B cell (primary cell): ENCODE measurements around the gene ACAN. TPM values are rescaled to one million over a fixed set of nuclear protein-coding genes. Genes with fewer than 3 reads are reported as not detected.

Experiments
- ATAC-seq: fragments of 200-7000 bp; cut with Tn5 transposase; one replicate; pipeline ENCODE4 v1.10.0; 2021; ENCODE audit warnings: low read depth, mild to moderate bottlenecking, moderate number of reproducible peaks, moderate library complexity
- CTCF ChIA-PET: fragments of 350-600 bp; sonication (Branson Sonifier 250); formaldehyde crosslinking; loops from one replicate; lab custom pipeline; 2021; ENCODE audit warnings: antibody characterized with exemption, inconsistent platforms; lab: Charles Lee
- POLR2A ChIA-PET: fragments of 350-600 bp; sonication (Branson Sonifier 250); formaldehyde crosslinking; loops from one replicate; lab custom pipeline; 2021; ENCODE audit warnings: antibody characterized with exemption; lab: Charles Lee
- DNase-seq: peaks from one replicate; pipeline ENCODE4 v3.0.0; 2013
- H2AFZ ChIP-seq: 2 replicates; pipeline ENCODE4 v1.6.1; 2012; ENCODE audit warnings: mild to moderate bottlenecking, low read depth, low read length; ENCODE audit not compliant: insufficient read depth, poor library complexity, severe bottlenecking
- H3K27ac ChIP-seq, 2 donors: 1 replicate in 1 of 2; 2 replicates in 1 of 2; pipeline ENCODE4 v1.5.1; 2012 to 2013; ENCODE audit warnings: low read length in 2 of 2, mild to moderate bottlenecking in 2 of 2, moderate library complexity in 1 of 2
- H3K27me3 ChIP-seq, 4 experiments: fragments of 200-600 bp in 1 of 4; sonication (generic) in 1 of 4; replicated peaks in 1 of 4; 1 replicate in 2 of 4; 2 replicates in 2 of 4; pipeline versions ENCODE4 v1.6.1 to v1.7.0; 2013 to 2016; ENCODE audit warnings: low read length in 3 of 4, mild to moderate bottlenecking in 2 of 4, mixed read lengths in 1 of 4, moderate library complexity in 1 of 4; ENCODE audit not compliant: insufficient read depth in 4 of 4, control insufficient read depth in 3 of 4; ENCODE audit errors: control extremely low read depth in 1 of 4
- H3K36me3 ChIP-seq, 2 experiments: replicated peaks in 1 of 2; 1 replicate in 1 of 2; 2 replicates in 1 of 2; pipeline versions ENCODE4 v1.6.1 to v1.7.1; 2013; ENCODE audit warnings: low read length in 1 of 2; ENCODE audit not compliant: insufficient read depth in 2 of 2, control insufficient read depth in 1 of 2; ENCODE audit errors: control extremely low read depth in 1 of 2, extremely low read depth in 1 of 2
- H3K4me1 ChIP-seq, 2 donors: fragments of 200-600 bp in 1 of 2; sonication (generic) in 1 of 2; 1 replicate in 1 of 2; 2 replicates in 1 of 2; pipeline versions ENCODE4 v1.5.1 to v1.6.1; 2013 to 2017; ENCODE audit warnings: low read length in 2 of 2; ENCODE audit not compliant: control insufficient read depth in 2 of 2, insufficient read depth in 2 of 2
- H3K4me2 ChIP-seq: replicated peaks from 2 replicates; pipeline ENCODE3; 2012; ENCODE audit warnings: mild to moderate bottlenecking, low read depth, low read length; ENCODE audit not compliant: poor library complexity, severe bottlenecking
- H3K4me3 ChIP-seq, 5 experiments: fragments of 200-600 bp in 1 of 5; sonication (generic) in 1 of 5; 1 replicate in 3 of 5; 2 replicates in 2 of 5; pipeline versions ENCODE4 v1.5.1 to v1.7.0; 2011 to 2016; ENCODE audit warnings: low read length in 4 of 5, mild to moderate bottlenecking in 4 of 5, low read depth in 2 of 5, control low read depth in 1 of 5, moderate library complexity in 1 of 5; ENCODE audit not compliant: insufficient read depth in 1 of 5; ENCODE audit errors: control extremely low read depth in 1 of 5, extremely low read depth in 1 of 5
- H3K79me2 ChIP-seq: fragments of 200-600 bp; sonication (generic); one replicate; pipeline ENCODE4 v1.6.0; 2016; ENCODE audit warnings: low read length; ENCODE audit not compliant: control insufficient read depth, insufficient read depth
- H3K9ac ChIP-seq: fragments of 200-600 bp; sonication (generic); 2 replicates; pipeline ENCODE4 v1.6.1; 2017; ENCODE audit warnings: mild to moderate bottlenecking, low read length, moderate library complexity
- H3K9me3 ChIP-seq, 3 donors: one replicate each; pipeline versions ENCODE4 v1.6.1 to v1.7.1; 2013; ENCODE audit warnings: low read length in 2 of 3; ENCODE audit not compliant: control insufficient read depth in 2 of 3, insufficient read depth in 1 of 3; ENCODE audit errors: control extremely low read depth in 1 of 3
- H4K20me1 ChIP-seq: 2 replicates; pipeline ENCODE4 v1.6.0; 2012; ENCODE audit warnings: mild to moderate bottlenecking, low read length; ENCODE audit not compliant: insufficient read depth, control insufficient read depth, poor library complexity, severe bottlenecking
- H3K27ac Mint-ChIP-seq: one replicate; pipeline ENCODE4 v1.8.0; 2021; ENCODE audit warnings: mixed read lengths
- H3K27me3 Mint-ChIP-seq: one replicate; pipeline ENCODE4 v1.8.0; 2021; ENCODE audit warnings: mixed read lengths
- H3K4me1 Mint-ChIP-seq: one replicate; pipeline ENCODE4 v1.8.0; 2021; ENCODE audit warnings: mixed read lengths
- H3K4me3 Mint-ChIP-seq: one replicate; pipeline ENCODE4 v1.8.0; 2021; ENCODE audit warnings: mixed read lengths
- H3K9me3 Mint-ChIP-seq: one replicate; pipeline ENCODE4 v1.8.0; 2022; ENCODE audit warnings: mixed read lengths; ENCODE audit not compliant: insufficient read depth
- CTCF ChIP-seq: fragments of 200-600 bp; IDR thresholded peaks from one replicate; pipeline ENCODE4 v1.8.0; 2022; ENCODE audit warnings: antibody characterized with exemption, mild to moderate bottlenecking
- EZH2 ChIP-seq: IDR thresholded peaks from 2 replicates; pipeline ENCODE4 v1.6.1; 2012; ENCODE audit warnings: borderline replicate concordance, low read depth, mild to moderate bottlenecking, moderate library complexity, low read length; ENCODE audit not compliant: insufficient read depth, poor library complexity, severe bottlenecking
- WGBS: methylation state at CpG from one replicate; pipeline ENCODE4 v1.1.5; 2013; ENCODE audit warnings: missing lambda C conversion rate; ENCODE audit not compliant: insufficient coverage; 5-methylcytosine and 5-hydroxymethylcytosine counted together
- intact Hi-C: fragments of 100-400 bp; cut with micrococcal nuclease; formaldehyde crosslinking; loops from one replicate; pipeline ENCODE4 v1.10.0; 2022
- polyA plus RNA-seq: library from polyadenylated mRNA; depleted of rRNA; stranded (reverse); fragments of >200 nt; gene quantifications from 2 replicates; pipeline ENCODE4 v1.2.3, GENCODE V29; 2012
- total RNA-seq, 2 donors: library from RNA; stranded (reverse); fragments of 120-200 nt in 1 of 2; gene quantifications; 1 replicate in 1 of 2; 2 replicates in 1 of 2; pipeline versions ENCODE4 v1.2.3 to v1.2.4, GENCODE V29; 2013 to 2022

The ACAN gene
- total and polyA plus RNA-seq, 2 donors (not counting 1 experiment from before 2014, with no cell fraction given): 0.01 TPM; not detected in 1

- Mint-ChIP-seq H3K9me3 (no peaks in the 10 kb centered on the region), H3K27ac (no peak overlapping the region), H3K4me3 (no peak overlapping the region), H3K4me1 (peaks cover 21% of the 10 kb centered on the region), H3K27me3 (no peaks in the 10 kb centered on the region)
- no peak overlapping the region for H3K9ac ChIP-seq
- H3K79me2 ChIP-seq: no peaks in the 10 kb centered on the region
- ChIA-PET POLR2A (no interaction called here), CTCF (interaction anchor here (1.8 to 6.3 kb wide), 3 partner anchors 11 to 265 kb away, joined by 4 to 44 read pairs (median 20); partner anchors contain the start of gene HAPLN3)
- no peak overlapping the region for H3K4me3 ChIP-seq
- ATAC-seq (no peak), DNase-seq (no peak)
- no peak for TF ChIP-seq CTCF
- no peak for TF ChIP-seq EZH2
- intact Hi-C loops: no loop called here
- no peaks in the 10 kb centered on the region for H3K36me3 ChIP-seq
- no peak overlapping the region for H3K4me2 ChIP-seq
- no peak overlapping the region for H2AFZ ChIP-seq
- WGBS: 89% methylated on average over 14 of the region's 14 CpGs
- H4K20me1 ChIP-seq: no peaks in the 10 kb centered on the region
- H3K27me3 ChIP-seq: no peaks in the 10 kb centered on the region
- no peak overlapping the region for H3K27ac ChIP-seq
- H3K4me1 ChIP-seq: peaks cover 3 to 8% of the 10 kb centered on the region in 2 donors
- no peaks in the 10 kb centered on the region for H3K9me3 ChIP-seq
Measured at GRCh38 chr15:88907111-88907510, 103.9 kb downstream of the ACAN start.

GRCh38 chr15:88908123-88908522 is 104.9 kb downstream of the ACAN start:
- POLR2A ChIA-PET: no interaction called here

More at GRCh38 chr15:88908123-88908522, 104.9 kb downstream of the ACAN start:
- no peaks in the 10 kb centered on the region for H4K20me1 ChIP-seq
- DNase-seq (no peak), ATAC-seq (no peak)
- peaks cover 24% of the 10 kb centered on the region for H3K4me1 Mint-ChIP-seq
- CTCF ChIA-PET: interaction anchor here (1.1 to 1.8 kb wide), 2 partner anchors 222 to 264 kb away, joined by 3 to 4 read pairs; no protein-coding TSS in a partner anchor
- TF ChIP-seq CTCF (no peak), EZH2 (no peak)
- no peaks in the 10 kb centered on the region for H3K9me3 Mint-ChIP-seq
- H3K27me3 ChIP-seq: no peaks in the 10 kb centered on the region
- no peak overlapping the region for H3K4me3 ChIP-seq
- H3K9ac ChIP-seq: no peak overlapping the region
- H3K27ac ChIP-seq: no peak overlapping the region
- H3K4me1 ChIP-seq: peaks cover 7 to 15% of the 10 kb centered on the region in 2 donors
- H3K79me2 ChIP-seq: no peaks in the 10 kb centered on the region
- H3K9me3 ChIP-seq: no peaks in the 10 kb centered on the region
- H3K4me3 Mint-ChIP-seq: no peak overlapping the region
- no peak overlapping the region for H3K27ac Mint-ChIP-seq
- WGBS: 88% methylated on average over 12 of the region's 12 CpGs
- H3K27me3 Mint-ChIP-seq: no peaks in the 10 kb centered on the region
- intact Hi-C loops: no loop called here
- H2AFZ ChIP-seq: no peak overlapping the region
- H3K4me2 ChIP-seq: no peak overlapping the region
- H3K36me3 ChIP-seq: no peaks in the 10 kb centered on the region
